ENCODE results near the gene LIMS1. TPM values are rescaled to one million over a fixed set of nuclear protein-coding genes. Genes with fewer than 3 reads are reported as not detected.

LIMS1 gene
- total RNA-seq, 1 donor from 2014 or later: 33.3 TPM

GRCh38 chr2:108619925-108620620 is 85.8 kb downstream of the LIMS1 start:
- H3K4me1 Mint-ChIP-seq: peaks cover 61% of the 10 kb centered on the region
- H3K27me3 Mint-ChIP-seq: no peaks in the 10 kb centered on the region
- peak overlapping the region; percentile 25 for H3K4me3 Mint-ChIP-seq
- no peak for TF ChIP-seq CTCF (IDR thresholded peaks at IDR 0.05)
- CTCF ChIA-PET: interaction anchor here (1.1 to 3.4 kb wide), 2 partner anchors 11 to 16 kb away, joined by 5 to 29 read pairs; no protein-coding TSS in a partner anchor
- H3K27ac Mint-ChIP-seq: peak overlapping the region; percentile 82
- ATAC-seq (ENCODE audit: low read depth) (no peak), DNase-seq (no peak)
- H3K9me3 Mint-ChIP-seq: no peaks in the 10 kb centered on the region
- H3K36me3 Mint-ChIP-seq (ENCODE audit: low read depth): no peaks in the 10 kb centered on the region
- intact Hi-C loops (cut with micrococcal nuclease): loop anchor here (2.0 kb wide), 1 partner anchor 17 kb away; no protein-coding TSS in a partner anchor
- POLR2A ChIA-PET: interaction anchor here (1.2 to 2.9 kb wide), 4 partner anchors 9 to 25 kb away, joined by 4 to 26 read pairs (median 6); no protein-coding TSS in a partner anchor

- peaks cover 59% of the 10 kb centered on the region for H3K4me1 Mint-ChIP-seq
- H3K4me3 Mint-ChIP-seq: peak overlapping the region; percentile 25
- no peaks in the 10 kb centered on the region for H3K9me3 Mint-ChIP-seq
- ChIA-PET POLR2A (interaction anchor here (1.1 to 2.9 kb wide), 6 partner anchors 9 to 86 kb away, joined by 3 to 26 read pairs (median 4); no protein-coding TSS in a partner anchor), CTCF (interaction anchor here (0.5 to 3.4 kb wide), 4 partner anchors 8 to 29 kb away, joined by 3 to 29 read pairs (median 5); no protein-coding TSS in a partner anchor)
- peak overlapping the region; percentile 82 for H3K27ac Mint-ChIP-seq
- H3K27me3 Mint-ChIP-seq: no peaks in the 10 kb centered on the region
- ATAC-seq (ENCODE audit: low read depth): no peak
- no peak for TF ChIP-seq CTCF (IDR thresholded peaks at IDR 0.05)
- intact Hi-C loops (cut with micrococcal nuclease): loop anchor here (1.0 to 2.0 kb wide), 3 partner anchors 8 to 16 kb away; no protein-coding TSS in a partner anchor
- H3K36me3 Mint-ChIP-seq (ENCODE audit: low read depth): no peaks in the 10 kb centered on the region
- no peak for DNase-seq
Observed at GRCh38 chr2:108620656-108621055, 86.4 kb downstream of the LIMS1 start.

GRCh38 chr2:108621087-108621559 is 86.9 kb downstream of the LIMS1 start:
- POLR2A ChIA-PET: interaction anchor here (1.1 to 2.9 kb wide), 6 partner anchors 8 to 86 kb away, joined by 3 to 26 read pairs (median 4); no protein-coding TSS in a partner anchor
- peaks cover 54% of the 10 kb centered on the region for H3K4me1 Mint-ChIP-seq
- no peaks in the 10 kb centered on the region for H3K9me3 Mint-ChIP-seq
- no peak for DNase-seq
- peak overlapping the region; percentile 82 for H3K27ac Mint-ChIP-seq
- intact Hi-C loops (cut with micrococcal nuclease): loop anchor here (1.0 to 2.0 kb wide), 3 partner anchors 8 to 16 kb away; no protein-coding TSS in a partner anchor
- TF ChIP-seq CTCF (IDR thresholded peaks at IDR 0.05): no peak
- CTCF ChIA-PET: interaction anchor here (0.5 to 3.4 kb wide), 4 partner anchors 9 to 29 kb away, joined by 3 to 29 read pairs (median 5); no protein-coding TSS in a partner anchor
- peak overlapping the region; percentile 69 for H3K4me3 Mint-ChIP-seq
- peak; percentile 98 for ATAC-seq (ENCODE audit: low read depth)
- H3K36me3 Mint-ChIP-seq (ENCODE audit: low read depth): no peaks in the 10 kb centered on the region
- no peaks in the 10 kb centered on the region for H3K27me3 Mint-ChIP-seq

GRCh38 chr2:108621687-108622681 is 87.7 kb downstream of the LIMS1 start:
- no peaks in the 10 kb centered on the region for H3K9me3 Mint-ChIP-seq
- no peaks in the 10 kb centered on the region for H3K36me3 Mint-ChIP-seq (ENCODE audit: low read depth)
- H3K4me1 Mint-ChIP-seq: peaks cover 48% of the 10 kb centered on the region
- CTCF ChIA-PET: interaction anchor here (0.9 to 3.4 kb wide), 5 partner anchors 10 to 14 kb away, joined by 3 to 29 read pairs (median 5); no protein-coding TSS in a partner anchor
- intact Hi-C loops (cut with micrococcal nuclease): loop anchor here (1.0 to 2.0 kb wide), 3 partner anchors 7 to 15 kb away; no protein-coding TSS in a partner anchor
- peak overlapping the region; percentile 82 for H3K27ac Mint-ChIP-seq
- POLR2A ChIA-PET: interaction anchor here (1.1 to 2.9 kb wide), 5 partner anchors 7 to 87 kb away, joined by 3 to 26 read pairs (median 4); no protein-coding TSS in a partner anchor
- ATAC-seq (ENCODE audit: low read depth) (no peak), DNase-seq (no peak)
- no peak for TF ChIP-seq CTCF (IDR thresholded peaks at IDR 0.05)
- H3K4me3 Mint-ChIP-seq: no peak overlapping the region
- no peaks in the 10 kb centered on the region for H3K27me3 Mint-ChIP-seq
